IPS DF 19.7 (cell line): ENCODE data around the gene TSSK6.

Experiments
- DNase-seq: peaks from one replicate; pipeline ENCODE4 v3.0.0-alpha.2; 2013; ENCODE audit warnings: low read depth, low spot score

Gene TSSK6

GRCh38 chr19:19544954-19545591 is 29.7 kb upstream of the TSSK6 start:
- DNase-seq = no peak

- DNase-seq = no peak
Observed at GRCh38 chr19:19544257-19544953, 29.1 kb upstream of the TSSK6 start.

DNA sequence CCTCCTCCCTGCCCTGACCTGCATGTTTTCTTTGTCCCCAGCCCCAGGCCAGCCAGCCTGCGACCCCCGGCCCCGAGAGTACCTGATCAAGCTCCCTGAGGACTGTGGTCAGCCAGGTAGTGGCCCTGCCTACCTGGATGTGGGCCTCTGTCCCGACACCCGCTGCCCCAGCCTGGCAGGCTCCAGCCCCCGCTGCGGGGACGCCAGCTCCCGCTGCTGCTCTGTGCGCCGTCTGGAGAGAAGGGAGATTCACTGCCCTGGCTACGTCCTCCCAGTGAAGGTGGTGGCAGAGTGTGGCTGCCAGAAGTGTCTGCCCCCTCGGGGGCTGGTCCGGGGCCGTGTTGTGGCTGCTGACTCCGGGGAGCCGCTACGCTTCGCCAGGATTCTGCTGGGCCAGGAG is 28.3 kb upstream of the TSSK6 start:
- DNase-seq = no peak

- no peak for DNase-seq
Observed at GRCh38 chr19:19543101-19543500, 27.8 kb upstream of the TSSK6 start.

- no peak for DNase-seq
Observed at GRCh38 chr19:19542507-19542906, 27.2 kb upstream of the TSSK6 start.

- DNase-seq = no peak
Observed at GRCh38 chr19:19541616-19542015, 26.3 kb upstream of the TSSK6 start.

- DNase-seq = peak; percentile 83
Observed at GRCh38 chr19:19540715-19541515, 25.6 kb upstream of the TSSK6 start.

DNA sequence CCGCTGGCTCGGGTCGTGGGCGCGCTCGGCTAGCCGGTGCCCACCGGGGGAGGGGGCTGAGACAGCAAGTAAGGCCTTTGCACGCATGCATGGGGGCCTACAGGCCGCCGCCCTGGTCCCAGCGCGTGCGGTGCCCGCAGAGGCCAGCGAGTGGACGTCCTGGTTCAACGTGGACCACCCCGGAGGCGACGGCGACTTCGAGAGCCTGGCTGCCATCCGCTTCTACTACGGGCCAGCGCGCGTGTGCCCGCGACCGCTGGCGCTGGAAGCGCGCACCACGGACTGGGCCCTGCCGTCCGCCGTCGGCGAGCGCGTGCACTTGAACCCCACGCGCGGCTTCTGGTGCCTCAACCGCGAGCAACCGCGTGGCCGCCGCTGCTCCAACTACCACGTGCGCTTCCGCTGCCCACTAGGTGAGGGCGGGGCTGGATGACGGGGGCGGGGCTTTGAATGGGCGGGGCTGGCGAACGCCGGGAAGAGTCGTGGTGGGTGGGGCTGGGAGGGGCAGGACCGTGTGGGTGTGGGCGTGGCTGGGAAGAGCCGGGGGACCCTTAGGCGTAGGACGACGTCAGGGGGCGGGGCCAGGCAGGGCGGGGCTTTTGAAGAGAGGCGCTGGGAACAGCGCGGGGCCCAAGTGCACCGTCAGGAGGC is 24.8 kb upstream of the TSSK6 start:
- no peak for DNase-seq

DNA sequence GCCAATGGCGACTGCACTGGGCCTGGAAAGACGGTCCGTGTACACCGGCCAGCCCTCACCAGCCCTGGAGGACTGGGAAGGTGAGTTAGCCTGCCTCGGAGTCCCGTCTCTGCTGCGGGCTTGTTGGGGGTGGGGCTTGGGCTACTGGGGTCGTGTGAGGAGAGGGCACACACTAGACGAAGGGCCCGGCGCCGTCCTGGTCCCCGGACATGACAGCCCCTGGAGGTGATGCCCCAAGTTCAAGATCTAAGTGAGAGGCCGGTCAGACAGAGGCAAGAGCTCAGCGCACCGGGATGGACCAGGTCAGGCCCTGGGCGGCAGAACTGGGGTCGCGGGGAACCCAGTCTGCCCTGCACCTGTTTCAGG is 24.3 kb upstream of the TSSK6 start:
- no peak for DNase-seq

DNA sequence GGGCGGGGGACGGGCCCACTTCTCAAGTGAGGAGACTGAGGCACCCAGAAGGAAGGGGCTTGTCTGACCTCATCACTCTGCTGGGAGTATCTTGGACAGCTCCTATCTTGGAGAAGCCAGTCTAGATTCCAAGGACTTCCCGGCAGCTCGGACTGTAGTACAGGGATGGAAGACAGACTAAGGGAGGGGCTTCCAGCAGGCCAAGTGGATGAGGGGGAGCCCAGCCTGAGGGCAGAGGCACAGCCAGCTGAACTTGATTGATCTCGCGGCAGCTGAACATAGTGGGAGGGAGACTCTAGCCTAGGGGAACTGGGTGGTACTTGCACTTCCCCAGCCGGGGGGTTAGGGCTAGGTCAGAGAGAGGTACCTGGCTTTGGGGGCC is 23.4 kb upstream of the TSSK6 start:
- DNase-seq = no peak

DNA sequence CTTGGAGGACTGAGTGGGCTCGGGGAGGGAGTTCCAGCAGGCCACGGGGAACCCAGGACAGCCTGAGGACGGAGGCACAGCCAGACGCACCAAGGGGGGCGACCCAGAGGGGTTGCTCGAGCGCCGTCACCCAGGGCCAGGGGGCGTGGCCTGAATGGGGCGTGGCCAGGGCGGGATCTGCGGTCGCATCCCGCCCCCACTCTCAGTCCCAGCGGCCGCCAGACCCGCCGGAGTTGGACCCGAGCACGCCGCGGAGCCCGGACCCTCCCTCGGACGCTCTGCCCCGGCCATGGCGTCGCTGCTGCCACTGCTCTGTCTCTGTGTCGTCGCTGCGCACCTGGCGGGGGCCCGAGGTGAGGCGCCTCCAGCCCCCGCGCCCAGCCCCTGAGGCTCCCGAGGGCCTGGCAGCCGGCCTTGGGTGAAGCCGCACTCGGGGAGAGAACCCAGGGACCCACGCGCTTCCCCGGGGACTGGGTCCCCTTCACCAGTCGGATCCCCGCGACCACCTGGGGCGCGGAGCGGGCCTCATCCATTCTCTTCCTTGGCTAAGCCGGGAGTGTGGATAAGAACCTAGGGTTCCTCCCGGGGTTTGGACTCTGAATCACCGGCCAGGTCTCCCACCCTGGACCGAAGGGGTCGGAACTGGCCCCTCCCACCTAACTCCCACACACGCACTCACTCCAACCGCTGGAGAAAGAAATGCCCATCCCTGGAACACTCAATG is 22.9 kb upstream of the TSSK6 start, which contains the start of gene CILP2:
Gene CILP2 (plus strand): TSS at position 205 of the 724 bp plus-strand sequence. CDS start 85 bp downstream, at position 290.
- DNase-seq = no peak

DNA sequence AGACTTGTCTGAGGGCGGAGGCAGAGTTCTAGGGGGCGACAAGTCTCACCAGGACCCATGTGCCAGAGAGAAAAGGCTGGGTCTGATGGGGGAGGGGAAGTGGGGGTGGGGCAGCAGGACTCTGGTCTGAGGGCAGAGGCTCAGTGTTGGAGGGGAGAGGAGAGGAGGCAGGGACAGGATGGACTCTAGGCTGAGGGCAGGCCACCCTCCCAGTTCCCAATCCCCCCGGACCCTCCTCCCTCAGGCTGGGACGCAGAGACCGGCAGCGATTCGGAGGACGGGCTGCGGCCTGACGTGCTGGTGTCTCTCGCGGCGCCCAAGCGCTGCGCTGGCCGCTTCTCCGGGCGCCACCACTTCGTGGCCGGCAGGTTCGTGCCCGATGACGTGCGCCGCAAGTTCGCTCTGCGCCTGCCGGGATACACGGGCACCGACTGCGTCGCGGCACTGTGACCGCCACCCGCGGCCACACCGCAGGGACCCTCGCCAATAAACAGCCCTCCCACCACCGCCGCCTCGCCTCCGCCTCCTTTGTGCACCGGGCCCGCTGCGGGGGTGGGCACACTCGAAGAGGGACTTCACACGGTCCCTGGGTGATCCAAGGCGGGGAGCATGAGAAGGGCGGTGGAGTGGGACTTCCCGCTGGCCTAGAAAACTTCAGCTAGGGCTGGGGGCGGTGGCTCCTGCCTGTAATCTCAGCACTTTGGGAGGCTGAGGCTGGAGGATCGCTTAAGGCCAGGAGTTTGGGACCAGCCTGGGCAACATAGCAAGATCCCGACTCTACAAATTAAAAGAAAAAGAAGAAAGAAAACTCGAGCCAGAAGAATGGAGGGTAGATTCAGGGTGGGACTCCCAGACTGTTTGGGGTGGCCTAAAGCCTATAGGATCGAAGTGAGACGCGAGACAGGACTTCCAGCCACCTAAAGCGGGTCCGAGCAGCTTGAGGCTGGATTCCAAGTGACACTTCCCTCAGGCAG is 22.0 kb upstream of the TSSK6 start:
- DNase-seq = no peak

GRCh38 chr19:19535311-19536191 is 20.2 kb upstream of the TSSK6 start:
- DNase-seq = no peak

- DNase-seq = no peak
Observed at GRCh38 chr19:19534556-19535265, 19.4 kb upstream of the TSSK6 start.

GRCh38 chr19:19533841-19534240 is 18.5 kb upstream of the TSSK6 start:
- DNase-seq = no peak

GRCh38 chr19:19532806-19533701 is 17.7 kb upstream of the TSSK6 start:
- no peak for DNase-seq

GRCh38 chr19:19531951-19532805 is 16.8 kb upstream of the TSSK6 start:
- DNase-seq = no peak
